ENCODE measurements around the gene GABBR1. TPM values are rescaled to one million over a fixed set of nuclear protein-coding genes. Genes with fewer than 3 reads are reported as not detected.

Gene GABBR1
- total RNA-seq, 6 experiments from 2014 or later: 13.5 to 17.9 (median 17.4) TPM

- no peaks in the 10 kb centered on the region for H3K4me1 Mint-ChIP-seq (ENCODE audit: low read depth)
- TF ChIP-seq CTCF (IDR thresholded peaks at IDR 0.05): no peak
Measured at GRCh38 chr6:29517728-29518440, 115.1 kb downstream of the GABBR1 start.

GRCh38 chr6:29517245-29517644, 115.7 kb downstream of the GABBR1 start:
- Mint-ChIP-seq H3K36me3 (ENCODE audit: low read depth) (no peaks in the 10 kb centered on the region), H3K9me3 (peaks cover 10% of the 10 kb centered on the region), H3K27me3 (ENCODE audit: insufficient read depth) (no peaks in the 10 kb centered on the region; the same call in 1 of the 2 replicates), H3K4me3 (no peak overlapping the region), H3K27ac (no peak overlapping the region), H3K4me1 (ENCODE audit: low read depth) (no peaks in the 10 kb centered on the region)
- no peak for DNase-seq
- no peak for TF ChIP-seq CTCF (IDR thresholded peaks at IDR 0.05)

More at GRCh38 chr6:29517728-29518440, 115.1 kb downstream of the GABBR1 start:
- no peaks in the 10 kb centered on the region for H3K36me3 Mint-ChIP-seq (ENCODE audit: low read depth)
- no peak overlapping the region for H3K27ac Mint-ChIP-seq
- H3K27me3 Mint-ChIP-seq (ENCODE audit: insufficient read depth): no peaks in the 10 kb centered on the region; the same call in 1 of the 2 replicates
- H3K4me3 Mint-ChIP-seq: no peak overlapping the region
- no peak for DNase-seq
- peaks cover 10% of the 10 kb centered on the region for H3K9me3 Mint-ChIP-seq

GRCh38 chr6:29516108-29516507, 116.9 kb downstream of the GABBR1 start:
- Mint-ChIP-seq H3K9me3 (peaks cover 19% of the 10 kb centered on the region), H3K36me3 (ENCODE audit: low read depth) (no peaks in the 10 kb centered on the region), H3K27me3 (ENCODE audit: insufficient read depth) (no peaks in the 10 kb centered on the region; the same call in 1 of the 2 replicates), H3K4me3 (no peak overlapping the region), H3K4me1 (ENCODE audit: low read depth) (no peaks in the 10 kb centered on the region), H3K27ac (no peak overlapping the region)
- TF ChIP-seq CTCF (IDR thresholded peaks at IDR 0.05): no peak
- DNase-seq: no peak

GRCh38 chr6:29510746-29511300, 122.2 kb downstream of the GABBR1 start:
- Mint-ChIP-seq H3K36me3 (ENCODE audit: low read depth) (no peaks in the 10 kb centered on the region; the same call in 1 of the 2 replicates), H3K4me1 (ENCODE audit: low read depth) (no peaks in the 10 kb centered on the region), H3K4me3 (no peak overlapping the region), H3K27ac (no peak overlapping the region), H3K9me3 (peaks cover 33% of the 10 kb centered on the region), H3K27me3 (ENCODE audit: insufficient read depth) (peaks cover 2% of the 10 kb centered on the region)
- no peak for DNase-seq
- TF ChIP-seq CTCF (IDR thresholded peaks at IDR 0.05): no peak

- DNase-seq: no peak
- peaks cover 39% of the 10 kb centered on the region for H3K9me3 Mint-ChIP-seq
- H3K4me1 Mint-ChIP-seq (ENCODE audit: low read depth): no peaks in the 10 kb centered on the region
- no peaks in the 10 kb centered on the region; the same call in 1 of the 2 replicates for H3K36me3 Mint-ChIP-seq (ENCODE audit: low read depth)
- no peak overlapping the region for H3K27ac Mint-ChIP-seq
- no peak for TF ChIP-seq CTCF (IDR thresholded peaks at IDR 0.05)
- H3K4me3 Mint-ChIP-seq: no peak overlapping the region
- peaks cover 2% of the 10 kb centered on the region for H3K27me3 Mint-ChIP-seq (ENCODE audit: insufficient read depth)
Measured at GRCh38 chr6:29510202-29510601, 122.8 kb downstream of the GABBR1 start.

Other genes with a start within 250 kb of the GABBR1 start
- not detected for gene OR12D2, start 237.6 kb downstream of the GABBR1 start, total RNA-seq (2021; fragmentation: NEBNext Ultra II Directional; extraction: Animal tissue kit (Norgen Biotek cat#: 25700))
- not detected for gene OR12D1, start 218.3 kb downstream of the GABBR1 start, total RNA-seq (2021; fragmentation: NEBNext Ultra II Directional; extraction: Animal tissue kit (Norgen Biotek cat#: 25700))
- not detected for gene OR10C1, start 193.9 kb downstream of the GABBR1 start, total RNA-seq (2021; fragmentation: NEBNext Ultra II Directional; extraction: Animal tissue kit (Norgen Biotek cat#: 25700))
- not detected for gene OR11A1, start 176.1 kb downstream of the GABBR1 start, total RNA-seq (2021; fragmentation: NEBNext Ultra II Directional; extraction: Animal tissue kit (Norgen Biotek cat#: 25700))
- not detected for gene OR2H1, start 176.0 kb downstream of the GABBR1 start, total RNA-seq (2021; fragmentation: NEBNext Ultra II Directional; extraction: Animal tissue kit (Norgen Biotek cat#: 25700))
- not detected for gene MAS1L, start 145.2 kb downstream of the GABBR1 start, total RNA-seq (2021; fragmentation: NEBNext Ultra II Directional; extraction: Animal tissue kit (Norgen Biotek cat#: 25700))
- gene UBD, start 73.5 kb downstream of the GABBR1 start, total RNA-seq (2021; fragmentation: NEBNext Ultra II Directional; extraction: Animal tissue kit (Norgen Biotek cat#: 25700)): not detected
- not detected for gene OR2H2, start 48.1 kb downstream of the GABBR1 start, total RNA-seq (2021; fragmentation: NEBNext Ultra II Directional; extraction: Animal tissue kit (Norgen Biotek cat#: 25700))
- gene MOG, start 23.9 kb upstream of the GABBR1 start, total RNA-seq (2021; fragmentation: NEBNext Ultra II Directional; extraction: Animal tissue kit (Norgen Biotek cat#: 25700)): not detected
- gene ZFP57, start 48.0 kb upstream of the GABBR1 start, total RNA-seq (2021; fragmentation: NEBNext Ultra II Directional; extraction: Animal tissue kit (Norgen Biotek cat#: 25700)): not detected
- 1 to 10 TPM; 1.4 to 7.5 (median 4.2) TPM for gene HLA-F, start 90.3 kb upstream of the GABBR1 start, total RNA-seq (2021; fragmentation: NEBNext Ultra II Directional; extraction: Animal tissue kit (Norgen Biotek cat#: 25700))
- gene HLA-G, start 194.6 kb upstream of the GABBR1 start, total RNA-seq (2021; fragmentation: NEBNext Ultra II Directional; extraction: Animal tissue kit (Norgen Biotek cat#: 25700)): under 1 TPM in 4 of 6 experiments, not detected in 2; 0.16 to 0.48 (median 0.24) TPM

All from HFFc6 (cell line).